Measurements from ENCODE around the gene LINC00305.

- no peak for TF ChIP-seq GATA2 (IDR thresholded peaks at IDR 0.05; ENCODE audit: low read depth, low read length)
- TF ChIP-seq GATA3 (IDR thresholded peaks at IDR 0.05; ENCODE audit: low read depth, low read length) = no peak
These were observed 54.7 kb downstream of the LINC00305 start for GRCh38 chr18:64094210-64094609.

Data from SH-SY5Y (cell line).